Adipose tissue (tissue), 3 donors: ENCODE results near the gene LRRC1. TPM values are rescaled to one million over a fixed set of nuclear protein-coding genes. Genes with fewer than 3 reads are reported as not detected.

Experiments used
- H3K27ac ChIP-seq: one replicate; pipeline ENCODE4 v1.5.1; 2013; ENCODE audit warnings: low read depth, low read length
- WGBS, 3 donors: extraction: QIAGEN DNeasy Blood & Tissue Kit; methylation state at CpG; one replicate each; pipeline ENCODE4 v1.1.7; 2013; 5-methylcytosine and 5-hydroxymethylcytosine counted together
- polyA plus RNA-seq, 3 donors: library from polyadenylated mRNA; stranded (reverse); fragments of 200-250 nt; gene quantifications; one replicate each; pipeline ENCODE4 v1.2.3, GENCODE V29; 2013
- donor health status: healthy with polysubstance abuse.
- donor health status: Bipolar disorder and iron deficiency.
- donor health status: healthy.

LRRC1 gene
- polyA plus RNA-seq, 3 donors = 4.5 to 6.4 (median 5.3) TPM

DNA sequence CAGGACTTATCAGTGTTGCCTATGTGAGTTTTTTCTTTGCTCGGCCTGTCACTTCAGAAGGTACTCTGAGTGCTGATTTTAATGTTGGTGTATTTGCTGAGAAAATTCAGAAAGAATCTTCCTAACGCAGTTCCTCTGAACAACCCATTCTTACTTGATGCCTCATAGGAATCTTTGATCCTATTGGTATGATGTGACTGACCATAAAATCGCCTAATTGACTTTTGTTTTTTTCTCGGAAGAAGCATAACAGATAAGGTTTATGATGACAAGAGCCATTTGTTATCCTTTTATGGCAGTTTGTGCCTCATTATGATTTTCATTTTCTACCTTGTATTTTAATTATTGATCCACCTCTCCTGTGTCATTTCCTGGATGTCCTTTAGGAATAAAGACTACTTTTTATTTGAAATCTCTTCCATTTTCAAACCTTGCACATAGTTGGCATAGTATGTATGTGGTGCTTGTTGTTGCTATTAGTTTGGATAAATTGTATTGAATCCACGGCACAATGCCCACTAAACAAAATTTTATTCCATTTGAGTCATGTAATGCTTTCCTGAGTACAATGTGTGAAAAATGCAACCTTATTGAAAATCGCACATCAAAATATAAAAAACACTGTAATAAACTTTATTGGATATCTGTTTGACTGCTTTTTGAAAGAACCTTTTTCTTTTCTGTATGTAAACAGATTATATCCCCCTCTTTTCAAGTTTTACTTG lies 37.3 kb downstream of the LRRC1 start:
- 91 to 95% (median 93%) methylated on average over 6 of the region's 6 CpGs for WGBS, 3 donors
- H3K27ac ChIP-seq = no peak overlapping the region

DNA sequence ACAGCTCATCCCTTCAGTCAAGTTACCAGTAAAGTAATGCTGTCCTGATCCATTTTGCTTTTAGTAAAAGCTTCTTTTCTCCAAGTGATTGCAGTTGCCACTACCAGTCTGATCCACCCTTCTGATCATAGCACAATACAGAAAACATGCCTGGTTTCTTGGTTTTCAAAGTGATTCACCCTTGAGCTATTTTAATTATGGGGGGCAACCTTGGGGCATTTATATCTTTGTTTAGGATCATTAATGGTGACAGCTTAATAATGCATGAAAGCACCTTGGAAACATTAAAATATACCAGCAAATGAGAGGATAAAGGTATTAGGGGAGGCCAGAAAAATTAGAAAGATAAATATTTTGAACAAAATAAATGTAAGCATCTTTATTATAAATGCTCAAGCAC lies 38.4 kb downstream of the LRRC1 start:
- no peak overlapping the region for H3K27ac ChIP-seq

DNA sequence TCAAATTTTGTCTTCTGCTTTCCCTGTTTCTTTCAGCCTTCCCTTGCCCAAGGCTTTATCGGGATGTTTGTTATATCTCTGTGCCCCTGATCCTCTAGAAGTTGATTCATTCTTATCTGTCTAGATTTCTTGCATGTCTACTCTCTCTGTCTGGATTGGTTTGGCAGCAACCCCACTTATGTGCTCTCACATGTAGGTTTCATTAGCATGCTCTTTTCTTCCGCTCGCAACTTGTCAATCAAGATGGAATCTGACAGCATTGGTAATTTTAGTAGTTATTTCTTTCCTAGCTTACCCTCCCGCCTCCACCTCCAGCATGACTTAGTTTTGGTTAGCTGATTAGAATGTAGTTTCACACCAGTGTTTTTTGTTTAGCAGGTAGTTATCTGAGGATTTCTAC lies 39.3 kb downstream of the LRRC1 start:
- WGBS, 3 donors = 91 to 95% (median 91%) methylated on average over 4 of the region's 4 CpGs
- H3K27ac ChIP-seq = no peak overlapping the region

DNA sequence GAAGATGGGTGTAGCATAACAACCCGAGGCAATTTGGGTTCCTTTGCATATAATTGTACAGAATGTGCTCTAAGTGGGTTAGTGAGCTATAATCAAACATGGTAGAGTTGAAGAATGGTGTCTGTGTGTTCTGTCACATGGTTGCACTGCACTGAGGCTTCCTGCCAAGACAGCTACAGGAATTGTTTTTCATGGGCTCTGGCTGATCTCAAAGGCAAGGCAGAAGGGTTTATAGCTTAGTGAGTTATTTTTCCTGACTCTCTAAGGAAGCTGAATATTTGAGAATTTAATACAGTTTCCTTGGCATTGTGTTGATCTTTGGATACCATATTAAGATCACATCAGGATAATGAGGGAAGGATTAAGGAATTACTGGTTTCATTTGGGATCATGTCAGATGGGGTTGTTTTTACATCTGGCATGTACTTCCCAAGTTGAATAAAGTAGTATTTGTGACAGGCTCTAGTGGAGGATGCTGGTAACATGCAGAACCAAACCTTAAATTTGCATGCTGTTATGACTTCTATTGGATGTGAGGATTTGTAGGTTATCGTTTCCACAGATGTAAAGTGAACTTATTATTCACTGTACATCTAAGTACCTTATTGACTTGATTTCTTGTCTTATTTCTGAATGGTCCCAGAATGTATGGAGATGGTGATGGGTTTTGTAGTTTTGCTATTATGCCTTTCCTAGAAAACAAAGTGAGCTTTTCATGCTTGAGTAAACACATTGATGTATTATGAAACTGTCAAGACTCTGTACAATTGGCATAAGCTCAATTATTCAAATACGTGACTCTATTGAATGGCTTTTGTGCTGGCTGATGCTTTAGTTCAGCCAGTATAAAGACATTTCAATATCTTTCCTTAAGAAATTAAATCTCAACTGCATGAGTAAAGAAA lies 43.3 kb downstream of the LRRC1 start:
- 56 to 78% (median 61%) methylated on average over 3 of the region's 3 CpGs for WGBS, 3 donors
- H3K27ac ChIP-seq = no peak overlapping the region

DNA sequence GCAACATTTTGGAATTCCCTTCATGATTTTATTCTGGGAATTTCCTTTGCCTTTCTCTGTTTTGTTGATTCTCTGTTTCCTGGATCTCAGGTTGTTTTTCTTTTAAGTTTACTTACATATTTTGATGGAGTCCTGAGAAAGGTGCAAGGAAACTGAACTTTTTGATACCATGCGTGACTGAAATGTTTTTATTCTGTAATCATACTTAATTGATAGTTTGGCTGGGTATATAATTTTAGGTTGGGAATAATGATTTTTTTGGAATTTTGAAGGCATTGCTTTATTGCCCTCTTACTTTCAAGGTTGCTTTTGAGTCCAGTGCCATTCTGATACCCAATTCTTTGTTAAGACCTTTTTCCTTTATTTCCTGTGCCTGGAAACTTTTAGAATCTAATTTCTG lies 45.2 kb downstream of the LRRC1 start:
- H3K27ac ChIP-seq = no peak overlapping the region
- 97 to 100% (median 98%) methylated on average over 1 of the region's 1 CpG for WGBS, 3 donors

DNA sequence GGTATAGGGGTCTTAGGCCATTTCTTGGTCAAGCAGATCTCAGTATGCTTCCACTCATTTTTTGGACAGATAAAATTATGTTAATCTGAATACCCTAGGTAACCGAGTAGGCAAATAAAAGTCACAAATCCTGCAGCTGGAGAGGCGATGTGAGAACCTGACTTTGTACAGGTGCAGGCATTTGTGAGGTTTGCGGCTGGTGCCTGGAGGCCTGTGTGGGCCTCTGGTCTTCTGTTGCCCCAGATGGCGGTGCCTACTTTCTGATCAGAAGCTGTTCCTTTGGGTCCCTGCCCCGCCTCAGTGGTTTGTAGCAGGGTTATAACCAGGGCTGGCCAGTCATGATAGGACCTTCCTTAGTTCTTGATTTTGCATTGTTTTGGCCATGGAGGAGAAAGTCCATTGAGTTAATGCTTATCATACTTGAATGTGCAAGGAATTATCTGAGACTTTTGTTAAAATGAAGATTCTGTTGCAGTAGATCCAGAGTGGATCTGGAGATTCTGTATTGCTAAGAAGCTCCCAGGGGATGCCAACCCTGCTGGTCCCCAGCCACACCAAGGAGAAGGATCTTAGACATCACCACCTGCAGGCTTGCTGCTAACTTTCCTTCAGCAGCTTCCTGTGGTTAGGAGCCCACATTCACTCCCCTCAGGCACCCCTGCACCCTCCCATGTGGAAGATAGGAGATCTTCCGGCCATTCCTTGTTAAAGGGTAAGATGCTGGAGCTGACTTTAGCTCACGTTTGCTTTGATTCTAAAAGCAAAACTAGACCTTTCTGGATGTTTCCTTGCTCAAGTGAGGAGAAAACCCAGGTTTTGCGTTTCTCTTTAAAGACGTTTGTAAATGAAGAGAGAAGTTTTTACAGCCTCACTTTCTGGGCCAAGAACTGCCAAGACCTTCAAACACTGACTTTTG lies 50.7 kb downstream of the LRRC1 start:
- no peak overlapping the region for H3K27ac ChIP-seq
- 88 to 92% (median 91%) methylated on average over 9 of the region's 9 CpGs for WGBS, 3 donors

DNA sequence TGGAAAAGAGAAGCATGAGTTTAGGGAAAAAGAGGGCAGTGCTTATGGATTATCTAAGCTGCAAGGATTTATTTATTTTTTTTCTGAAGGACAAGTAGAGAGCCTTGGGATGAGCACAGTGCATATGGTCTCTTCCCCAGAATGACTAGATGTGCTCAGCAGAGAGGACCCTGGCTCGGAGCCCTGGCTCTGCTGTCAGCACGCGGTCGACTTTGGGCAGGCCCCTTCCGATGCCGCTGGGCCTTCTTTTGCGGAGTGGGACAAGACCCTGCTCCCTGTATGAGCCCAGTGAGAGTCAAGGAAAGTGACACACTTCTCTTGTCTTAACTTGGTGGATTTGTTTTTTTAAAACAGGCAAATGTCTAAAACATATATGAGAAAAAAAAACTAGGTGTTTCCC lies 51.4 kb downstream of the LRRC1 start:
- no peak overlapping the region for H3K27ac ChIP-seq
- 79 to 98% (median 89%) methylated on average over 7 of the region's 7 CpGs for WGBS, 3 donors

DNA sequence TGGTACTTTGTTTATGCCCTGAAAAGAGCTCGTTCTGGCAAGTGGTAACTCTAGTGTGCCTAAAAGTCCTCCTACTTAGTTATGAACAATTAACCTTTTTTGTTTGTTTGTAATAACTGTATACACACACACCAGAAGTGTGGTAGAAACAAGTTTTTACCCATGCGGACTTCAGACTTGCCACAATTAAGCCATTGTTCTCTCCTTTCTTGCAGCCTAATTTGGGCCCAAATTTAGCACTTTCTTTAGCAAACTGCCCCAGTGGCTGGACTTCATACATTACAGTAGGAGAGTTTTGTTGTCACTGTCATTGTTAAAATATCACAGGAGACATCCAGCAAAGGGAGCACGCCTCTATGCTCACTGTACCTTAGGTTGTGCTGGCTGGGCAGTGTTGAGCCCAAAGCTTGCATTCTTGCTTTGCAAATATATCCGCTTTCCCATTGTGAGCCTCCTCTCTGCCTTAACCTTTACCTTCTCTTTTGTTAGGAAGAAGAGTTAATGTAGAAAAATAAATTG lies 53.0 kb downstream of the LRRC1 start:
- H3K27ac ChIP-seq = no peak overlapping the region
- 73 to 83% (median 82%) methylated on average over 4 of the region's 4 CpGs for WGBS, 3 donors

DNA sequence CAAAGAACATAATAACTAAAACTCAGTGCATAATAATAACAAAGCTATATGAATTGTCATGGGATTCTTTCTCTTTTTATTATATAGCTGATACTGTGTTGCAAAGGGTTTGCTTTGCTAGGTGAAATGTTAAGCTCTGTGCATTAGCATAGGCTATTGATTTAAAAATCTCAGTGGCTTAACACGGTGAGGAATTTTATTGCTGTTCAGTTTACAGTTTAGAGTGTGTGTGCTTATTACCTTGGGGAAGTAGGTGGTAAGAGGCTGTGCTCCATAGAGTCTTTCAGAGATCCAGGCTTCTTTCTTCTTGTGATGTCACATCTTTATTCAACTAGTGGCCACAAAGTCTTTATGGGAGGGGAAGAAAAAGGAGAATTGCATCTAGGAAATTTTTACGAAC lies 55.7 kb downstream of the LRRC1 start:
- 69 to 92% (median 82%) methylated on average over 2 of the region's 2 CpGs for WGBS, 3 donors
- no peak overlapping the region for H3K27ac ChIP-seq

DNA sequence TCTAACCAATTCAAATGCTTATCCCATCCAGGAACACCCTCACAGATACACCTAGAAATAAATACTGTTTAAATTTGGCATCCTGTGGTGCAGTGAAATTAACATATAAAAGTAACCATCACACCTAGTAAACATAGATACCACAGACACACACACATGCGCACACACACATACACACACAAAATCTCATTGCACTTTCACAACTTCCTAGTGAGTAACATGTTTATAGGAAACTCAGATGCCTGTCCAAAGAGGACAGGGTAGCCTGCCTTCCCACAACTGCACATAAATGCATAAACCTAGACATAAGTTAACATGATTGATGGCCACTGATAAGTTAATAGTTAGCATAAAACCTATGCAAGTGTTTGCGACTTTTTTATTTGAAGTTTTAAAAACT lies 56.8 kb downstream of the LRRC1 start:
- WGBS, 3 donors = 91 to 95% (median 91%) methylated on average over 2 of the region's 2 CpGs
- H3K27ac ChIP-seq = no peak overlapping the region

DNA sequence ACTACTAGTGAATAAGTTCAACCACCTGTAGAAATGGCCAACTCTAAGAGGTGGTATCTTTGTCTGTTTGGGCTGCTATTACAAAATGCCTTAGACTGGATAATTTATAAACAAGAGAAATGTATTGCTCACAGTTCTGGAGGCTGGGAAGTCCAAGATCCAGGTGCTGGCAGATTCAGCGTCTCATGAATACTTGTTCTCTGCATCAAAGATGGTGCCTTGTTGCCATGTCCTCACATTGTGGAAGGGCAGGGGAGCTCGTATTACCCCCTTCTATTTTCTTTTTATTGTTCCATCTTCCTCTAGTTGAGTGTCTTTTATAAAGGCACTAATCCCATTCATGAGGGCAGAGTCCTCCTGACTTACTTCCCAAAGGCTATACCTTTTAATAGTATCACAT lies 58.0 kb downstream of the LRRC1 start:
- 63 to 97% (median 72%) methylated on average over 2 of the region's 2 CpGs for WGBS, 3 donors
- H3K27ac ChIP-seq = no peak overlapping the region

DNA sequence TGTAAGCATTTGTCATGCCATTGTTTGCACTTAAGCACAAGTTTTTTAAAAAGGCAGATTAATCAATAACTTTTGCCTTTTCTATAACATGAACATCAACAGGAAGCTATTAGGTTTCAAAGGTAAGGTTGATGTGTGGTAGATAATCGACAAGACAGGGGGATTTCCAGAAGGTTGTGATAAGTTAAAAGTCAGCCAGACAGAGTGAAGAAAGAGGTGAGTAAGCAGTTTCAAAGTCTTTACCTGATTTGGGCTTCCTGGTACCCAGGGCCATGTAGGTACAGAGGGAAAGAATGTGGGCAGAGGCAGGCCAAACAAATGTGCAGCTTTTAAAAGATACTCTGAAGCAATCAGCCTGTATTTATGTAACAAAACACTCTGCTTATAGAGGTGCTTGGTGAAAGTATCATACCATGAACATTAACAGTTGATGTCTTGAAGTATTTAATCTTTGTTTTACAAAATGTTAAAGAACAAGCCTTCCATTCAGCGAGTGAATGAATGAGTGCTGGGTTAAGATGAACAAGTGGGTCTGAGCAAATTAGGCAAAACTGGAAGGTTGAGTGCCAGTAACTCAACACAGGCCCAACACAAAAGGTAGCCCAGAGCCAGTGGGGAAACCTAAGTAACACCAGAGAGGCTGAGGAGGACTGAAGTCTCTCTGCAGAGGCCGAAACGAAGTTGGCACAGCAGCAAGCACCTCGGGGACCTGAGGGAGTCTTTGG lies 60.2 kb downstream of the LRRC1 start:
- no peak overlapping the region for H3K27ac ChIP-seq
- 67 to 77% (median 71%) methylated on average over 5 of the region's 5 CpGs for WGBS, 3 donors

DNA sequence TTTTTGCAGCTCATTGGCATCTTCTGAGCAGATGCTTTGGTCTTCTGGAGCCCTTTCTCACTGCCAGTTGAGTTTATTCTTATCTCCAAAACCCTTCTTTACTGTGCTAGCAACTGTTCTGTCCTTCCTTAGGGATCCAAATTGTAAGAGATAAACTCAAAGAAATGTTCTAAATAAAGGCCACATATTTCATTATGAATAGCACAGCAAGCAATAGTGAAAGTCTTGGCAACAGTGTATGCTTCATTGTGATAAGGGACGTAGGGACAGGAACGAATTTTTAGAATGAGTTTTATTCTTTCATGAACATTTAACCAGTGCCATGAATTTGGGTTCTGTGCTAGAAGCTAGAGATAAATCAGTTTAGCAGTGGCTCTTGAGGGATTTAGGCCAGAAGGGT lies 61.1 kb downstream of the LRRC1 start:
- WGBS, 3 donors = 55 to 64% (median 57%) methylated on average over 2 of the region's 2 CpGs
- no peak overlapping the region for H3K27ac ChIP-seq

DNA sequence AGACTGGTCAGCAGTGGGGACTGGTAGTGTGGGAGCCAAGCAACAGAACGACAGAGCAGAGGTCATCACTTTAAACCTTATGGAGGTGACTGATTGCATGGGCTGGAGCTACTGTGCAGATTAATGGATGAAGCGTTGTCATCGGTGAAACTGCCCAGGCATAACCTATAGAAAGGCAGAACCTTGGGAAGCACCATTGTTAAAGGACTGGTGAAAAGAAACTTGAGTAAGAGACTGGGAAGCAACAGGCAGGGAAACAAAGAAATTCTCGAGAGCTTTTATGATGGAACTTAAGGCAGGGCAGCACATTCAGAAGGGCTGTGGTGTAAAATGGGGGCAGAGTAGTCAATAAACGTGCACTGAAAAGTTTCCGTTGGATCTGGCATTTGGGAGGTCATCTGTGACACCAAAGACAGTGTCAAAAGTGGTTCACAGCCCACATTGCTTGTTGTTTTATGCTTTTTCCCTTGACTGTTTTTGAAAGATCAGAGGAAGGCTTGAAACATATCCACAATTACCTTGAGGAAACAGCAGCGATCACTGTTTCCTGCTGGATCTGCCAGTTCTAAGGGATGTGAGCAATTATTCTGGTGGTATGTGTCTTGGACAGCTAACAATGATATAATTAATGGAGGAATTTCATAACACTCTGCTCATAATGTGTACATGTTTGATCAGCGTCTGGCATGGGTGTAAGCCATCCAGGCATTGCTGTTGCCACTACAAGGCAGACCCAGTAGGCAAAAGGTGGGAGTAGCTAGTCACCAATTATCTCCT lies 62.7 kb downstream of the LRRC1 start:
- 66 to 68% (median 67%) methylated on average over 8 of the region's 8 CpGs for WGBS, 3 donors
- no peak overlapping the region for H3K27ac ChIP-seq

DNA sequence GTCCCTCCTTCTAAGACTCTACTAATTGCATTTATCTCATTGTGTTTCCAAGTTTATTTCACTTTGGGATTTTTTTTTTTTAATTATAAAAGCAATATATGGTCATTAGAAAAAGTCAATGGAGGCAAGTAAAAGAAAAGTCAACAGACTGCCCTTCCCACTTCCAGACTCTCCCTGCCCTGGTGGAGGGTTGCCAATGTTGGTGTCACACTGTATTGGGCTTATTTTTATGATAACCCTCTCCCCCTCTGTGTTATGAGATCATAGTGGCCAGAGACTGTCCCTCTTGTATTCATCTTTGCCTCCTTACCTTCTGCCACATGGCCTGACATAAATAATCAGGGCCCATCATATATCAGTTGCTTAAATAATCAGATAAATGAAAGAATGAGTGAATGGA lies 63.4 kb downstream of the LRRC1 start:
- H3K27ac ChIP-seq = no peak overlapping the region

DNA sequence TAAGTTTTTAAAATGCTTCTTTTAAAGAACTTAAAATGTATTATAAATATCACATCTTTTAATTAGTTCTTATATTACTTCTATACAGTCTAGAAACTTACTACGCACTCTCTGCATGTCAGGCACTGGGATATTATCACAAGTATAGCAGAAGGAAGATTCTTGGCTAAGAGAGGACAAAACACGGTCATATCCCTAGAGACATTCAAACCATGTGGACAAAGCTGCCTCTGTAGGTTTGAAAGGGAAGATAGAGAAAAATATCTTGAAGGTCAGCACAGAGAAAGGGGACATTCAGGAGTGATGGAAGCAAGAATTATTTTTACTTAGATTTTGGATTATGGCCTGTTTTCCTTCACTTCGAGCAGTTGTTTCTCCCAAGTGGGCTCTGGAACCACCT lies 64.1 kb downstream of the LRRC1 start:
- WGBS, 3 donors = 45 to 70% (median 59%) methylated on average over 3 of the region's 3 CpGs
- H3K27ac ChIP-seq = no peak overlapping the region

DNA sequence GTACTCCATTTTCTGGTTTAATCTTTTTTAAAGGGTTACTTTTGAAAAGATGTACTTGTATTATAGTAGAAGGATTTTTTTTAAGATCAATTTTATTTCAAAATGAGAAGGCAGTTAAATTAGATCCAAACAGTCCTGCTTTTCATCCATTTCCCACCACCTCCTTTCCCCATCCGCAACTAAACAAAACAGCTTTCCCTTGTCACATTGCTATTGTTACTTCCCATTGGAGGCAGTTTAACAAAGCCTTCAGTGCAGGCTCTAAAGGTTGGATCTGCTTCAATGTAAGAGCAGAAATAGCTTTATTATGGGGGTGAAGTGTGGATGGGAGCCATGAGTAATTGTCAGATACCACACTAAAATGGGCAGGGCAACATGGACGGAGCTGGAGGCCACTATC lies 65.7 kb downstream of the LRRC1 start:
- WGBS, 3 donors = 91 to 98% (median 92%) methylated on average over 2 of the region's 2 CpGs
- no peak overlapping the region for H3K27ac ChIP-seq
